IMR-90 (cell line): ENCODE data around the gene VWA8. TPM values are rescaled to one million over a fixed set of nuclear protein-coding genes. Genes with fewer than 3 reads are reported as not detected.

Experiments
- ATAC-seq: fragments of 200-7000 bp; cut with Tn5 transposase; 2 replicates; pipeline ENCODE4 v1.9.1; 2020; ENCODE audit warnings: low read depth, mild to moderate bottlenecking, moderate library complexity
- BruUV-seq: library from RNA; stranded (reverse); fragments of 400-500 nt; replicated peaks from 2 replicates; lab custom pipeline; 2021; lab: Mats Ljungman, UMichigan
- CTCF ChIA-PET: fragments of 300-600 bp; formaldehyde crosslinking; extraction: SDS; loops from one replicate; lab custom pipeline; 2021; ENCODE audit warnings: antibody characterized with exemption; lab: Yijun Ruan, JAX
- POLR2A ChIA-PET: fragments of 300-600 bp; sonication (Branson Sonifier 250); formaldehyde crosslinking; loops from one replicate; lab custom pipeline; 2022; ENCODE audit warnings: antibody characterized with exemption; ENCODE audit not compliant: unreplicated experiment; lab: Charles Lee
- DNase-seq: peaks from one replicate; pipeline ENCODE4 v3.0.0; 2013
- H2AFZ ChIP-seq: replicated peaks from 2 replicates; pipeline ENCODE3; 2013; ENCODE audit warnings: low read length, mild to moderate bottlenecking; ENCODE audit not compliant: poor library complexity
- H2AK5ac ChIP-seq: 2 replicates; pipeline ENCODE4 v1.6.1; 2013; ENCODE audit warnings: low read depth, low read length, inconsistent platforms
- H2AK9ac ChIP-seq: replicated peaks from 2 replicates; pipeline ENCODE3; 2013; ENCODE audit warnings: mild to moderate bottlenecking, low read depth, low read length, moderate library complexity; ENCODE audit not compliant: poor library complexity
- H2BK120ac ChIP-seq: 2 replicates; pipeline ENCODE4 v1.6.1; 2013; ENCODE audit warnings: low read depth, low read length, inconsistent platforms
- H2BK15ac ChIP-seq: 3 replicates; pipeline ENCODE4 v1.6.1; 2013; ENCODE audit warnings: low read depth, low read length, inconsistent platforms
- H2BK20ac ChIP-seq: 2 replicates; pipeline ENCODE4 v1.6.1; 2013; ENCODE audit warnings: low read depth, mild to moderate bottlenecking, inconsistent platforms, low read length, moderate library complexity
- H2BK5ac ChIP-seq: 2 replicates; pipeline ENCODE4 v1.6.1; 2013; ENCODE audit warnings: mild to moderate bottlenecking, low read depth, low read length, inconsistent platforms; ENCODE audit not compliant: poor library complexity, severe bottlenecking
- H3K14ac ChIP-seq: replicated peaks from 2 replicates; pipeline ENCODE4 v1.6.1; 2013; ENCODE audit warnings: low read depth, low read length, inconsistent platforms
- H3K18ac ChIP-seq: 2 replicates; pipeline ENCODE4 v1.6.1; 2013; ENCODE audit warnings: low read depth, low read length, control low read depth
- H3K23ac ChIP-seq: 2 replicates; pipeline ENCODE4 v1.6.1; 2013; ENCODE audit warnings: low read depth, low read length, inconsistent platforms
- H3K27ac ChIP-seq: 2 replicates; pipeline ENCODE4 v1.5.1; 2013; ENCODE audit warnings: mild to moderate bottlenecking, control low read depth, low read length; ENCODE audit not compliant: insufficient read depth
- H3K27me3 ChIP-seq: 2 replicates; pipeline ENCODE4 v1.6.1; 2013; ENCODE audit warnings: low read length; ENCODE audit not compliant: control insufficient read depth, insufficient read depth
- H3K36me3 ChIP-seq: 2 replicates; pipeline ENCODE4 v1.6.1; 2013; ENCODE audit warnings: low read length, mixed read lengths; ENCODE audit not compliant: control insufficient read depth, insufficient read depth
- H3K4ac ChIP-seq: 2 replicates; pipeline ENCODE4 v1.6.1; 2013; ENCODE audit warnings: low read depth, low read length, inconsistent platforms
- H3K4me1 ChIP-seq: 2 replicates; pipeline ENCODE4 v1.6.1; 2013; ENCODE audit warnings: low read length, mixed read lengths; ENCODE audit not compliant: control insufficient read depth, insufficient read depth
- H3K4me2 ChIP-seq: 2 replicates; pipeline ENCODE4 v1.6.1; 2013; ENCODE audit warnings: low read depth, mild to moderate bottlenecking, control low read depth, low read length, moderate library complexity
- H3K4me3 ChIP-seq: 2 replicates; pipeline ENCODE4 v1.5.1; 2013; ENCODE audit warnings: low read depth, mild to moderate bottlenecking, control low read depth, low read length, moderate library complexity; ENCODE audit not compliant: insufficient read depth
- H3K56ac ChIP-seq: 2 replicates; pipeline ENCODE4 v1.6.1; 2013; ENCODE audit warnings: low read length, inconsistent platforms; ENCODE audit not compliant: insufficient read depth; ENCODE audit errors: extremely low read depth
- H3K79me1 ChIP-seq, 2 experiments: 2 replicates each; pipeline ENCODE4 v1.6.1; 2013; ENCODE audit warnings: low read length in 2 of 2, inconsistent platforms in 1 of 2, low read depth in 1 of 2
- H3K9ac ChIP-seq: 2 replicates; pipeline ENCODE4 v1.6.1; 2013; ENCODE audit warnings: low read depth, low read length, control low read depth
- H3K9me1 ChIP-seq: 2 replicates; pipeline ENCODE4 v1.6.1; 2013; ENCODE audit warnings: low read length, inconsistent platforms; ENCODE audit not compliant: insufficient read depth
- H3K9me3 ChIP-seq: 2 replicates; pipeline ENCODE4 v1.6.1; 2013; ENCODE audit warnings: low read length; ENCODE audit not compliant: control insufficient read depth, insufficient read depth
- H4K20me1 ChIP-seq: 2 replicates; pipeline ENCODE4 v1.6.1; 2013; ENCODE audit warnings: low read length, inconsistent platforms; ENCODE audit not compliant: insufficient read depth
- H4K5ac ChIP-seq: 2 replicates; pipeline ENCODE4 v1.6.1; 2013; ENCODE audit warnings: mild to moderate bottlenecking, low read depth, low read length, control low read depth
- H4K8ac ChIP-seq, 2 experiments: 2 replicates each; pipeline ENCODE4 v1.6.1; 2013; ENCODE audit warnings: low read depth in 2 of 2, low read length in 2 of 2, control low read depth in 1 of 2, inconsistent platforms in 1 of 2
- H4K91ac ChIP-seq: 2 replicates; pipeline ENCODE4 v1.6.1; 2013; ENCODE audit warnings: low read depth, low read length, inconsistent platforms; ENCODE audit not compliant: insufficient read depth
- MAZ ChIP-seq: IDR thresholded peaks from 2 replicates; pipeline ENCODE4 v1.6.1; 2012; ENCODE audit warnings: low read depth, mild to moderate bottlenecking, low read length, improper control_type of control experiment, moderate library complexity, borderline replicate concordance
- SMC3 ChIP-seq: fragments of 150-350 bp; IDR thresholded peaks from 2 replicates; pipeline ENCODE4 v1.6.1; 2016; ENCODE audit warnings: low read depth, mild to moderate bottlenecking, antibody characterized with exemption, low read length, moderate library complexity
- dilution Hi-C: fragments of 300-500 bp; cut with HindIII; formaldehyde crosslinking; loops from one replicate; pipeline ENCODE4 v1.14.3; 2018; ENCODE audit warnings: low sequenced_read_pairs; ENCODE audit not compliant: unreplicated experiment
- in situ Hi-C: fragments of 300-500 bp; cut with MboI; formaldehyde crosslinking; loops from 3 replicates; pipeline ENCODE4 v1.14.3; 2019; ENCODE audit warnings: low sequenced_read_pairs, inconsistent platforms, mixed read lengths
- intact Hi-C: fragments of 100-400 bp; cut with micrococcal nuclease; formaldehyde crosslinking; loops from 2 replicates; pipeline ENCODE4 v1.10.0; 2022
- polyA plus RNA-seq, 3 experiments: library from polyadenylated mRNA; depleted of rRNA; stranded (reverse); fragments of >200 nt; gene quantifications; 2 replicates each; pipeline ENCODE4 v1.2.3, GENCODE V29; 2012; ENCODE audit warnings: low replicate concordance in 1 of 3
- total RNA-seq: library from RNA; depleted of rRNA; stranded (reverse); fragments of >200 nt; gene quantifications from 2 replicates; pipeline ENCODE4 v1.2.3, GENCODE V29; 2012

The VWA8 gene
- total and polyA plus RNA-seq, 2 of the 4 experiments (the other 2 are of a cell fraction): 5.9 to 18.3 TPM

DNA sequence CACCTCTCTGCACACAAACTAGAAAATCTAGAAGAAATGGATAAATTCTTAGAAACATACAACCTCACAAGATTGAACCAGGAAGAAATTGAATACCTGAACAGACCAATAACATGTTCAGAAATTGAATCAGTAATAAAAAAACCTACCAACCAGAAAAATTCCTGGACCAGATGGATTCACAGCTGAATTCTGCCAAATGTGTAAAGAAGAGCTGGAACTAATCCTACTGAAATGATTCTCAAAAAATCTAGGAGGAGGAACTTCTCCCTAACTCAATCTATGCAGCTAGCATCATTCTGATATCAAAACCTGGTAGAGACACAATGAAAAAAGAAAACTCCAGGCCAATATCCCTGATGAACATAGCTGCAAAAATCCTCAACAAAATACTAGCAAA is 336.9 kb downstream of the VWA8 start:
- ChIA-PET CTCF (no interaction called here), POLR2A (no interaction called here)
- H3K4me1 ChIP-seq: peaks cover 11% of the 10 kb centered on the region
- BruUV-seq: no TSS peak
- no peak overlapping the region for H3K14ac ChIP-seq
- H3K79me1 ChIP-seq: peaks cover 0 to 7% of the 10 kb centered on the region in 2 experiments; a peak in 2 of 4 replicates
- no peak for ATAC-seq
- H3K23ac ChIP-seq: no peak overlapping the region
- no peak overlapping the region for H2AK5ac ChIP-seq
- H2BK5ac ChIP-seq: no peak overlapping the region
- no peak for DNase-seq
- peaks cover 6% of the 10 kb centered on the region for H3K9me1 ChIP-seq
- no peak for TF ChIP-seq SMC3
- no peak for TF ChIP-seq MAZ
- H2AFZ ChIP-seq: no peak overlapping the region
- no peak overlapping the region for H2BK120ac ChIP-seq
- no peaks in the 10 kb centered on the region for H3K36me3 ChIP-seq
- H4K20me1 ChIP-seq: no peaks in the 10 kb centered on the region
- no peak overlapping the region for H4K91ac ChIP-seq
- H3K4me3 ChIP-seq: no peak overlapping the region
- H3K27ac ChIP-seq: no peak overlapping the region
- no peaks in the 10 kb centered on the region for H3K9me3 ChIP-seq
- dilution Hi-C loops: no loop called here
- no peak overlapping the region for H4K5ac ChIP-seq
- H2BK15ac ChIP-seq: no peak overlapping the region
- intact Hi-C loops: no loop called here
- H2AK9ac ChIP-seq: no peak overlapping the region
- H3K4ac ChIP-seq: no peak overlapping the region
- no peak overlapping the region for H3K4me2 ChIP-seq
- H3K27me3 ChIP-seq: no peaks in the 10 kb centered on the region
- no peak overlapping the region for H2BK20ac ChIP-seq
- no peak overlapping the region for H3K9ac ChIP-seq
- in situ Hi-C loops: no loop called here
- H4K8ac ChIP-seq: no peak overlapping the region
- H3K18ac ChIP-seq: no peak overlapping the region
- H3K56ac ChIP-seq: no peak overlapping the region
